Endometrial microvascular endothelial cells (primary cell): ENCODE measurements around the gene PRR15L. TPM values are rescaled to one million over a fixed set of nuclear protein-coding genes. Genes with fewer than 3 reads are reported as not detected.
"Not testable (repeated sequence)": the region's sequence is repeated elsewhere in the genome, so short reads cannot be mapped to it uniquely, and the experiment has no call there.

ENCODE experiments used
- in situ Hi-C: cut with HindIII; loops from 2 replicates; pipeline ENCODE4 v1.10.0; 2017; ENCODE audit warnings: low sequenced_read_pairs, low pct_unique_long_range_greater_than_20kb; ENCODE audit errors: inconsistent ontology term
- total RNA-seq: library from RNA; depleted of rRNA; stranded (reverse); fragments of >200 nt; gene quantifications from one replicate; pipeline ENCODE4 v1.2.3, GENCODE V29; 2015; ENCODE audit errors: inconsistent ontology term

The PRR15L gene
- total RNA-seq, 1 donor from 2014 or later, result not detected

DNA sequence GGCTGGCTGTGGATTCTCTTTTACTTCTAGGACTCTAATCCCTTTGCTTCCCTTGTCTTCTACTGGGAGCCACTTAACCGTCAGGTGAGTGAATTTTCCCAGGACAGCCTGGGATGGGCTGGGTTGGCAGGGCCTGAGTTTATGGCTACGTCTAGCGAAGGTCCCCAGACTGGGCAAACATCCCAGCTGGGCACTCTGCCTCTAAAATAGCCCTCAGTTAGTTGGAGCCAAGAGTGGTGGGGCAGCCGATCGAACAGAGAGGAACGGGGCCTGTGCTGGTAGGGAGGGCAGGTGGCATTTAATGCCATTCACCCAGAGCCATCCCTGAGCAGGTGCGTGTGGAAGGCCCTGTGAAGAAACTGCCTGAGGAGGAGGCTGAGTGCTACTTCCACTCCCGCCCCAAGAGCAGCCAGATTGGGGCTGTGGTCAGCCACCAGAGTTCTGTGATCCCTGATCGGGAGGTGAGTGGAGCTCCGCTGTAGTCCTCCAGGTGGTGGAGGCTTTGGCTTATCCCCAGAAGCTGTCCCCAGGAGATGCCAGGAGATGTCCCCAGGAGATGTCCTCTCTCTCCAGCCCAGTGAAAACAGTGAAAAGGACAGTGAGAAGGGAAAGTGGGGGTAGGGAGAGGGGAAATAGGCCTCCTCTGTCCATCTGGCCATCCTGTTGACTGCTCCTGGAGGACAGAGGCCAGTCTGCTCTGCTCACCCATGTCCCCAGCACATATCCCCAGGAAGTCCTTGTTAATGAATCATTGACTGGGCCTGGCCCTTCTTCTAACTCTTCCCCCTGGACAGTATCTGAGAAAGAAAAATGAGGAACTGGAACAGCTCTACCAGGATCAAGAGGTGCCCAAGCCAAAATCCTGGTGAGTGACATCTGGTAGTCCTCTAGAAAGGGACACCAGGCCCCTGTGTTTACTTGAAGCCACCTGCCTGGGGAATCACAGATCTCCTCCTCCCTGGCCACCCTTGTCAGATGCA is 11.9 kb downstream of the PRR15L start:
- in situ Hi-C loops, result no loop called here

DNA sequence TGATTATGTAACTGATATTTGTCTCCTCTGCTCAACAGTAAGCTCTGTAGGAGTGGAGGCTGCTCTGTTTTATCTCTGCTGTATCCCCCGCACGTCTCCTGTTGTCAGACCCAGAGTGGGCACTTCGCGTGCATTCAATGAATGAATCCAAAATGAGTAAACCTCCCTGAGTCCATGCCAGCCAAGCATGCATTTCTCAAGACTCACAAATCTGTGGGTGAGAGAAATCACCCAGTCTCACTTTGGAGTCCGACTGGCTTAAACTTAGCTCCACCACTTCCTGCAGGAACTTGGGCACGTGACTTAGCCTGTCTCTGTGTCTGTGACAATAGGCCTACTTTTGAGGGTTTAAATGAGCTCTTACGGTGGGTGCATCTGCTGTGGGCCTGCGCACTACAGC is 12.6 kb downstream of the PRR15L start:
- in situ Hi-C loops, result no loop called here

DNA sequence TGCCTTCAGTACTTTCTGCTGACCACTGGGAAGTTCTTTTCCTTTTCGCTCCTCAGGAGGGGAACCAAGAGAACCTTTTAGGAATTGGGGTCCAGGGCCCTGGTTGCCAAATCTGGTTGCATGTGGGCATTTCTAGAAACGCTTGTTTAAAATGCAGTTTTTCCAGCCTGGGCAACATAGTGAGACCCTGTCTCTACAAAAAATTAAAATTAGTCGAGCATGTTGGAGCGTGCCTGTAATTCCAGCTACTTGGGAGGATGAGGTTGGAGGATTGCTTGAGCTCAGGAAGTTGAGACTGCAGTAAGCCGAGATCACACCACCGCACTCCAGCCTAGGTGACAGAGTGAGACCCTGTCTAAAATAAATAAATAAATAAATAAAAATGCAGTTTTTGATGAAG is 15.1 kb downstream of the PRR15L start:
- in situ Hi-C loops, result no loop called here

DNA sequence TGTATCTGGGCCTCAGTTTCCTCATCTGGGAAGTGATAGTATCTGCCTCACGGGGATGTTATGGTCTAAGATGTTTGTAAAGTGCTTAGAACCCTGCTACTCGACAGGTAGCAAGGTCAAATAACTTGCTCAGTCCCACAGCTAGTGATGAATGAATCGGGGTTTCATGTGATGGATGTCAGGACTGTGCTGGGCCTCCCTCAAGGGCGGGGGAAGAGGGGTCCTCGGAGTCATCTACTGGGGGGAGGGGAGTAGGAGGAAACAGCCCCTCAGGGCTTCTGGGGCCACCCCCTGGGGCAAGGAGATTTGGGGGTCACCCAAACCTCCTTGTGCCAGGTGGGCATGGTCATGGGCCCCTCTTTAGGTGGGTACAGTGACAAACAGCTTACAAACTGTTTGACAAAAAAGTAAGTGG is 15.6 kb downstream of the PRR15L start:
- in situ Hi-C loops, result no loop called here

DNA sequence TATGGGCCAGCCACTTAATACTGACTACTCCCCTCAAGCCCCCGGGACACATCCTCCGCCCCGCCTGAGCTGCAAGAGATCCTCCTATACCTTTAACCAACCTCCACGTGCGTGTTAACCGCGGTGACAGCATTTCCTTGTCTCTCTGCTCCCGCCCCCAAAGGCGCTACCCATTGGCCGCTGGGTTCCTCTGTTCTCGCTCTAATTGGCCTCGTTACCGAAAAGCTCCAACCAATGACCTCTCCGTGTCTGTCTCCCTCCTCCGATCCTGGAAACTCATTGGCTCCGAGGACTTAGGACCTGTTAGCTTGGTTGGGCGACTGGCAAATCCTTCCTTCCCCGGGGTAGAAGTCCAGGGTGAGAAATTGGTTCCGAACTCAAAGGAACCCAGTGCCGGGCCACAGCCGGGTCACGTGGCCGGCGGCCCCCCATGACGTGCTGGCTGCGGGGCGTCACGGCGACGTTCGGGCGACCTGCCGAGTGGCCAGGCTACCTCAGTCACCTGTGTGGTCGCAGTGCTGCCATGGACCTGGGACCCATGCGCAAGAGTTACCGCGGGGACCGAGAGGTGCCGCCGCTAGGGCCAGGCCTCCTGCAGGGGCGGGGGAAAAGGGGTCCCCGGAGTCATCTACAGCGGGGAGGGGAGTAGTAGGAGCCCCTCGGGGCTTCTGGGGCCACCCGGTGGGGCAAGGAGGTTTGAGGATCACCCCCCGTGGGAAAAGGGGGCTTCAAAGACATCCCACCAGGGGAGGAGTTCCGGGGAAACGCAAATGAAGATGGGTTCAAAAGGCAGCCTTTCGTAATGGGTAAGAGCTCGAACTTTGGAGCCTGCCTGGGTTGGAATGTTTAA is 16.2 kb downstream of the PRR15L start, which contains the start of gene PNPO:
PNPO (plus strand) TSS at position 326 of the 850 bp plus-strand sequence; CDS start at position 431, 105 bp downstream.
- in situ Hi-C loops, result no loop called here

DNA sequence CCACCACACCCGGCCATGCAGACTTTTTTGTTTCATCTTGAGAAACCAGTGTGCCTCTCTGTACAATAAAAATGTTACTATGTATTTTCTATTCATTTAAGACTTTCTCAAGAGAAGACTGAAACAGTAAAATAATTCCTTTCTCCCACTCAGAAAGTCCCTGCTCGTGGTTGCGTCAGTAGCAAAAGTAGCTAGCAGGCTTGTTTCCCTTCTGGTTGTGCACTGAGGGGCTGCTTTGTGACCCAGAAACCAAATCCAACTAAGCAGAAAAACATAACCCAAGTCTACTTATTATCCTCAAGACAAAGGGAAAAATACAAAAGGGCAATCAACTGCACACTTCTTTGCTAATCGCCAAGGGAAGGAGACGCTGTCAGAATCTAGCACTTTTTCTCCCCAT is 19.7 kb downstream of the PRR15L start:
- in situ Hi-C loops, result no loop called here

DNA sequence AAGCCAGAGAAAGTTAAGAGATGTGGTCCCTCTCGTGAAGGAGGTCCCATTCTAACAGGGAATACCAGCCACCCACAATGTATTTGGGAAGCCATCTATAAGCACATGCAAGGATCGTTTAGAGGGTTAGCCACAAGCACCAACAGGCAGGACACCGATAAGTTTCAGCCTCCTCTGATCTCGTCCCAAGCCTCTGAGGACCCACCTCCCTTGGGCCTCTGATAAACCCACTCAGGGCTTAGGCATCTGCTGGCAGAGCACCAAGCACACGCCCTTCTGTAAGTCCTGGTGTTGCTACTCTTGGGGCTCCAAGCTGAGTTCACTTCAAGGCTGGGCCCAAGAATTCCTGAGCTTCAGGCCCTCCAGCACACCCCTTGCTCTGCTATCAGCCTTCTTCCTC is 21.7 kb downstream of the PRR15L start:
- in situ Hi-C loops, result no loop called here

DNA sequence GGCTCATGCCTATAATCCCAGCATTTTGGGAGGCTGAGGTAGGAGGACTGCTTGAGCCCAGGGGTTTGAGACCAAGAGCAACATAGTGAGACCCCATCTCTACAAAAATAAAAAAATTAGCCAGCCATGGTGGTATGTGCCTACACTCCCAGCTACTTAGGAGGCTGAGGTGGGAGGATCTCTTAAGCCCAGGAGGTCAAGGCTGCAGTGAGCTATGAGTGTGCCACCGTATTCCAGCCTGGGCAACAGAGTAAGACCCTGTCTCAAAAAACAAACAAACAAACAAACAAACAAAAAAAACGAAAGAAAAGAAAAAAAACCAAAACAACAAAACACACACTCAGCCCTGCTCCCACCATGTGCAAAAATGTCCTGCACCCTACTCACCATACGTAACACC is 22.2 kb downstream of the PRR15L start:
- in situ Hi-C loops, result not testable (repeated sequence)

DNA sequence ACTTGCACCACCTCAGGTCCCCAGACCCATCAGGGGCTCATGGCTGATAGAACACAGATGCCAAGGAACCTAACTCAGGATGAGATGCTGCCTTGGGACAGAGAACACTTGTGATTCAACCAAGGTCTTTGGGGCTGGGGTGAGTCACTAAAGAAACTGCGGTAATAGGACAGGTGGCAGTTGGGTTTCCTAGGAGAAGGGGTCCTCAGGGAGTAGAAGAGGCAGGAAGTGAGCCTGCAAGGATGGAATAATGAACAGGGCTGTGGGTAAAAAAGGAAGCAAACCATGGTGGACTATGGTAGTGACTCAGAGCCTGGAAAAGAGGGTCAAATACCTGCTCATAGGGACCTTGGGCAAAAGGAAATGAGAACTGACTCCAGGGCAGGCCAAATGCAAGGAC is 22.8 kb downstream of the PRR15L start:
- in situ Hi-C loops, result no loop called here

DNA sequence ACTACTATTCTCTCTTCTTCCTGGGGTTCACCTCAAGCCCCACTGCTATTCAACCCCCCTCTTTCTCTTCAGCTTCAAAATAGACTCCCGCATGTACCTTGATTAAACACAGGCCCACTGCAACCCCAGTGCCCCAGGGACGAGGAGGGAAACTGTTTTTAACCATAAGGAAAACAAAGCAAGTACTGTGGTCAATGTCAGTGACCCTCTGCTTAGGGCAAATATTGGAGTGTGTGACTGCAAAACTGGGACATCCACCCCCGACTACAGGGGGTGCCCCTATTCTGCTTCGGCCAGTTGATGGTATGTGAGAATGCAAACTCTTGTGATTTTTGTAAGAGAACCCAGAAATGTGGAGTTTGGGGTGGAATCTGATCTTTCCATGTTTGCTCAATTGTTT is 25.8 kb downstream of the PRR15L start:
- in situ Hi-C loops, result no loop called here

DNA sequence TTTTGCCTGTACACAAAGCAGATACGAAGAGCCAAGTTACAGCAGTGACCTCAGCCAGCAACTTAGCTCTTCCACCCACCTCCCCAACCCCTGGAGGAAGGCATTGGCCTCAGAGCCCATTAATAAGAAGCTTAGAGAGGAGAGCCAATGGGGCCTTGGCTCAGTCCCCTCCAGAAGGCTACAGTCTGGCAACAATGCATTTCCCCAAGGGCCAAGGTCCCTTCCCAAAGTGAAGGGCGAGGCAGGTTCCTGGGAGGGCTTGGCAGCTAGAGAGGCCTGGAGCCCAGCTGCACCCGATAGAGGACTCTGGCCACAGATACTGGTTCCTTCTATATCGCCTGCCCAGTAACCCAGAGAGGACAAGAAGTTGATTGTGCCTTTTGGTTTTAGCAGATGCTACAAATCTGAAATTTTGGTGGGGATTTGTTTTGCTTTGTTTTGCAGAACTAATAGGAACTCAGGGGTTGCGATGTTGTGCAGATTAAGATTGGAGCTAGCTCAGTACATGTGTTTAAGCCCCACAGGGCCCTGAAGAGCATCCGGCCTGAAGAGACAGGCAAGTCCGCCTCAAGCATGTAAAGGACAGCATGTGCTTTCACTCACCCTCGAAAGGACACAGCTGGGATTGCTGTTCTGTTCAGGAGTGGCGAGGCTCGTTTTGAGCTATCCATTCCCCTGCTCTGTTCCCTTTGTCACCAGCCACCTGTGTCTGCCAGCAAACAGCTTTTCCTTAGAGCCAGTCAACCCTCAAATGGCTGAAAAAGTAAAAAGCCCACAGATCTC is 28.3 kb downstream of the PRR15L start:
- in situ Hi-C loops, result no loop called here

DNA sequence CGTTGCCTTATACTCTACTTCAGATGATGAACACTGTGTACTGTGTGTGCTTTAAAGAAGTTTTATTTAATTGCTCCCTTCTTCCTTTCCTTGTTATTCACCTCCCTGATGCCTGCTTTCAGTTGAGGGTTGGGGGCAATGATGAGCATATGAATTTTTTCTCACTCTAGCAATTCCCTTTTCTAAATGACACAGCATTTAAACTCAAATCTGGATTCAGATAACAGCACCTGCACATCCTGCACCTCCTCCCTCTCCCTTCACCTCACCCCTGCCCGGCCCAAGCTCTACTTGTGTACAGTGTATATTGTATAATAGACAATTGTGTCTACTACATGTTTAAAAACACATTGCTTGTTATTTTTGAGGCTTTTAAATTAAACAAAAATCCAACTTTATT is 29.3 kb downstream of the PRR15L start:
- in situ Hi-C loops, result no loop called here

DNA sequence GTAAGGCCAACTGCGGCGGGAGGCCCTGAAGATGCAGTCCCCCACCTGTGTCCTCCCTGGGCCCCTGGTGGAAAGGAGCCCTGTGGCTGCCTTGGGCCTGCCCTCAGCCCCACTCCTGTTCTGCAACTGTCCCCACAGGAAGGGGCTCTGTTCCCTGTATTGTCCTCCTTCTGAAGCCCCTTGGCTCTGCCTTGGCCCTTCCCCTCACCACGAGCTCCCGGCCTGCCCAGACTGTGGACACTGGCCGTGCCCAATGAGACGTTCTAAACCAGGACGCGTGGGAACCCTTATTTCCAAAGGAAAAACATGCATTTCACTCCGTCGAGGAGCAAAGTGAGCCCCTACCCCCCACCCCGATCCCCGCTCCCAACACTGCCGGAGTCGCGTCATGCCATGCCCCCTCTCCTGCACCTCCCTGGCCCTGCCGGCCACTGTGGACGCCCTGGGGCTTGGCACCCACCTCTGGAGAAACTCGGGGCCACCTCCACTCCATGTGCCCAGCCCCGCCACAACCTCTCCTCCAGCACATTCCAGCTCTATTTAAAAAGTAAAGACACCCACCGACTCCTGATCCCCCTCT is 29.8 kb downstream of the PRR15L start:
- in situ Hi-C loops, result no loop called here

DNA sequence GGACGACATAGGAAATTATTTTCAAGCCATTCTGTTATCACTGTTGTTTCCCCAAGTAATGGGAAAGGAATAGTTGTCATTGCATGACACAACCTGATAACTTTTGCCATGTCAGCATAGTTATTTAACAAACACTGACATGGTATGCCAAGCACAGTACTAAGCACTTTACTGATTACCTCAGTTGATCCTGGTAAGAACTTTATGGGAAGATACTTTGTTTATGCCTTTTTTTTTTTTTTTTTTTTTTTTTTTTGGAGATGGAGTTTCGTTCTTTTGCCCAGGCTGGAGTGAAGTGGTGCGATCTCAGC is 32.0 kb downstream of the PRR15L start:
- in situ Hi-C loops, result no loop called here

DNA sequence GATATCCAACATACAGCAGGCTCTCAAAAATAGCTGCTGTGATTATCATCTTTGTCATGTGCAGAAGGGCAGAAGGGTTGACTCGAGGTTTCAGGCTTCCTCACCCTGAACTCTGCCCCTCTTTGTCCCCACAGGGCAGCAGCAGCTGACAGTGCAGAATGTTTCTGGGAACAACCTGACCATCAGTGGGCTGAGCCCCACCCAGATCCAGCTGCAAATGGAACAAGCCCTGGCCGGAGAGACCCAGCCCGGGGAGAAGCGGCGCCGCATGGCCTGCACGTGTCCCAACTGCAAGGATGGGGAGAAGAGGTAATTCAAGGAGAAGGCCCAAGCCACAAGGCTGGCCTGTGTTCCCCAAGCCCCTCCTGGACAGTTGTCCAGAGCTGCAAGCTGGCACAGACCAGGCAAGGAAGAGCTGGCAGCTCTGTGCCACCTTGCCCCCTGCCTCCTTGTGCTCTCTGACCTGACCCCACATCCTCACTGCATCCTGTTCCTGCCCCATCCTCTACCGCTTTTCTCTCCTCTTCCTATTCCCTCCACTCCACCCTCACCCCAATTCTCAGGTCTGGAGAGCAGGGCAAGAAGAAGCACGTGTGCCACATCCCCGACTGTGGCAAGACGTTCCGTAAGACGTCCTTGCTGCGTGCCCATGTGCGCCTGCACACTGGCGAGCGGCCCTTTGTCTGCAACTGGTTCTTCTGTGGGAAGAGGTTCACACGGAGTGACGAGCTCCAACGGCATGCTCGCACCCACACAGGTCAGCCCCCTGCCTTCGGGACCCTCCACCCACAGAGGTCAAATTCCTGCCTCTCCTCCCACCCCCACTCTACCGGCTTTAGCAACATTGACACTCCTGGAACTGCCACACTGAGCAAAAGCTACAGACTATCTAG is 32.7 kb downstream of the PRR15L start:
- in situ Hi-C loops, result no loop called here

DNA sequence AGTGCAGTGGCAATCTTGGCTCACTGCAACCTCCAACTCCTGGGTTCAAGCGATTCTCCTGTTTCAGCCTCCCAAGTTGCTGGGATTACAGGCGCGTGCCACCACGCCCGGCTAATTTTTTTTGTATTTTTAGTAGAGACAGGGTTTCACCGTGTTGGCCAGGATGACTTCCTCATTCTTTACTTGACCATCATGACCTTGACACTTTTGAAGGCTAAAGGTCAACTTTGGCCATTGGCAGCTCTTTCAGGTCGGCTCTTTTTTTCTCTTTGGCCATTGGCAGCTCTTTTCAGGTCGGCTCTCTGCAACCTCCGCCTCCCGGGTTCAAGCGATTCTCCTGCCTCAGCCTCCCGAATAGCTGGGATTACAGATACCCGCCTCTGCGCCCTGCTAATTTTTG is 37.8 kb downstream of the PRR15L start:
- in situ Hi-C loops, result not testable (repeated sequence)

DNA sequence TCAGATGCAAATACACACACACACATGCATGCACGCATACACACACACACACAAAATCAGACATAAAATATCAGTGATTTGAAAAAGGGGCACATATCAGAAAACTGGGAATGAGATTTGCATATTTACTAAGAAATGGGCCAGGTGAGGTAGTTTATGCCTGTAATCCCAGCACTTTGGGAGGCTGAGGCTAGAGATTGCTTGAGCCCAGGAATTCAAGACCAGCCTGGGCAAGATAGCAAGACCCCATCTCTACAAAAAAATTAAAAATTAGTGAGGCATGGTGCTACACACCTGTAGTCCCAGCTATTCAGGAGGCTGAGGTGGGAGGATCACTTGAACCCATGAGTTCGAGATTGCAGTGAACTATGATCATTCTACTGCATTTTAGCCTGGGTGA is 38.7 kb downstream of the PRR15L start:
- in situ Hi-C loops, result no loop called here

DNA sequence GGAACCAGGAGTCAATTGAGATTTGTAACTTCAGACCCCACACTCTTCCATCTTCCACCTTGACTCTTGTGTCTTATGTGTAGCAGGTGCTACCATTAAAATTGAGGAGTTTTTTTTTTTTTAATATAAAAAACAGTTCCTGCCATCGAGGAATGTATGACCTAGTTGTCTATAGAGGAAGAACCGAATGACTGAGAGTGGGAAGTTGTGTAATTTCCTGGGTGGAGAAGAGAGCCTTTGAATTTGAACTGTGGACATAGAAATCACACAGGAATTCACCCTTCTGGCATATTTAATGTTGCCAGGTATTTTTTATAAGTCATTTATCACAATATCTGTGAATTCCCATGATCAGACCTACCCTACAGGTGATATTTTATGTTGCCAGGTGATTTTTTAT is 39.7 kb downstream of the PRR15L start:
- in situ Hi-C loops, result no loop called here
